ENCODE measurements around the gene PAK5. TPM values are rescaled to one million over a fixed set of nuclear protein-coding genes. Genes with fewer than 3 reads are reported as not detected.

The PAK5 gene
- total RNA-seq, 1 experiment from 2014 or later, result not detected

DNA sequence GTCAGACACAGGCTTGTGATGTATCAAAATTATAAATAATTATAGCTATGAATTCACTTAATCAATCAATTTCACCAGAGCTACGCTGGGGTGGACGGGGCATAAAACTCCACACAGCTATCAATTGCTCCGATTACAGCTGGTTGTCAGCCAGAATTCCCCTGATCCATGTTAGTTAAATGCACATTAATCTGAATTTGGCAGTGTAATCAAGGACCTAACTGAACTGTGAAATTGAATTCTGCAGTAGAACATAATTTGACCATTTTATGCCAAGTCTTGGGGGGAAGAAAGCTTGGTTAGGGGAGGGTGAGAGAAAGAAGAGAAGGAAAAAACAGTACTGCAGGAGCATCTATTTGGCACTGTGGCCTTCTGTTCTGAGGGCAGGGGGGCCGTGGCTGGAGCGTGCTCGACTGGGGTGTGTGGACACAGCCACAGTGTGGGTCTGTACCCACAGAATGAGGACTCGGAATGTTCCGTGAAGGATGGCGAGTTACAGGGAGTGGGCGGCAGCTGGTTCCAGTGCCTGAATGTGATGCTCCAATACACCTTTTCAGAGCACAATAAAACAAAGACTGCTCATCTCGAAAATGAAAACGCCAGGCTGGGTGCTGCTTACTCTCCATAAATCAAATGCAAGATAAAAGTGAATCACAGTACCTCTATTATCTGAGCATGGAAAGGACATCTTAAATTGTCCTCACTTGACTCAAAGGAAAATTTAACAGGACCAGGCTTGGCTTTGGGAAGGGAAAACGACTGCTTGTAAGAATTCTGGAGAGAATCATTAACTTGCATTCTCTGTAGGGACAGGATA is 265.3 kb downstream of the PAK5 start:
- intact Hi-C loops (cut with micrococcal nuclease; ENCODE audit: unreplicated experiment) (no loop called here), in situ Hi-C loops (cut with HindIII; ENCODE audit: low pct_unique_long_range_greater_than_20kb, low sequenced_read_pairs) (no loop called here)

DNA sequence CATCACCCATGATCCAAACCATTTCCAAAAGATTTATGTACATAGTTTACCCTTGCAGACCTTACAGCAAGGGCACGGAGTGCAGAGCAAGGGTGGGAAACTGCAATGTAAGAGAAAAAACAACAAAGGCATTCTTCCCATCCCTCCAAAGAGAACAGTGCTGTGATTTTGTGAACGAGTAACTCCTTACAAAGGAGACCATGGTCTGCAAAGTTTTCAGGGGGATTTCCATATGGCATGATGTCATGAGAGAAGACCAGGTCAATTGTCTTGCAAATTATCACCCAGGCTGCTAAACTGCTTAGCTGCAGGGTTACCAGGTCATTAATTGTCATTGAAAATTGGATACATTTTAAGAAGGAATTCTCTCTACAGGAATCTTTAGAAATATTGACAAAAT is 266.2 kb downstream of the PAK5 start:
- DNase-seq (ENCODE audit: low read depth, low spot score) (no peak), ATAC-seq (no peak)
- BruUV-seq (replicated peaks), result no TSS peak
- intact Hi-C loops (cut with micrococcal nuclease; ENCODE audit: unreplicated experiment), result no loop called here
- Histone ChIP-seq H3K27me3 (ENCODE audit: control insufficient read depth, insufficient read depth, low read length) (no peaks in the 10 kb centered on the region), H3K27ac (ENCODE audit: low read length) (no peak overlapping the region), H3K36me3 (ENCODE audit: control insufficient read depth, insufficient read depth, low read length) (no peaks in the 10 kb centered on the region), H3K9me3 (ENCODE audit: control insufficient read depth, insufficient read depth, low read depth, low read length) (no peaks in the 10 kb centered on the region), H3K4me3 (ENCODE audit: low read depth in 2 of 2, low read length in 2 of 2) (no peak overlapping the region), H3K4me1 (ENCODE audit: control insufficient read depth, insufficient read depth, low read length) (no peaks in the 10 kb centered on the region)
- TF ChIP-seq TCF7L2 (IDR thresholded peaks at IDR 0.05; ENCODE audit: low read depth, low read length) (no peak), SIN3A (IDR thresholded peaks at IDR 0.05; ENCODE audit: borderline replicate concordance, insufficient read depth, low read depth, low read length) (no peak), POLR2AphosphoS5 (IDR thresholded peaks at IDR 0.05; ENCODE audit: low read depth, low read length) (no peak)
- TF ChIP-seq, protein P1, sequence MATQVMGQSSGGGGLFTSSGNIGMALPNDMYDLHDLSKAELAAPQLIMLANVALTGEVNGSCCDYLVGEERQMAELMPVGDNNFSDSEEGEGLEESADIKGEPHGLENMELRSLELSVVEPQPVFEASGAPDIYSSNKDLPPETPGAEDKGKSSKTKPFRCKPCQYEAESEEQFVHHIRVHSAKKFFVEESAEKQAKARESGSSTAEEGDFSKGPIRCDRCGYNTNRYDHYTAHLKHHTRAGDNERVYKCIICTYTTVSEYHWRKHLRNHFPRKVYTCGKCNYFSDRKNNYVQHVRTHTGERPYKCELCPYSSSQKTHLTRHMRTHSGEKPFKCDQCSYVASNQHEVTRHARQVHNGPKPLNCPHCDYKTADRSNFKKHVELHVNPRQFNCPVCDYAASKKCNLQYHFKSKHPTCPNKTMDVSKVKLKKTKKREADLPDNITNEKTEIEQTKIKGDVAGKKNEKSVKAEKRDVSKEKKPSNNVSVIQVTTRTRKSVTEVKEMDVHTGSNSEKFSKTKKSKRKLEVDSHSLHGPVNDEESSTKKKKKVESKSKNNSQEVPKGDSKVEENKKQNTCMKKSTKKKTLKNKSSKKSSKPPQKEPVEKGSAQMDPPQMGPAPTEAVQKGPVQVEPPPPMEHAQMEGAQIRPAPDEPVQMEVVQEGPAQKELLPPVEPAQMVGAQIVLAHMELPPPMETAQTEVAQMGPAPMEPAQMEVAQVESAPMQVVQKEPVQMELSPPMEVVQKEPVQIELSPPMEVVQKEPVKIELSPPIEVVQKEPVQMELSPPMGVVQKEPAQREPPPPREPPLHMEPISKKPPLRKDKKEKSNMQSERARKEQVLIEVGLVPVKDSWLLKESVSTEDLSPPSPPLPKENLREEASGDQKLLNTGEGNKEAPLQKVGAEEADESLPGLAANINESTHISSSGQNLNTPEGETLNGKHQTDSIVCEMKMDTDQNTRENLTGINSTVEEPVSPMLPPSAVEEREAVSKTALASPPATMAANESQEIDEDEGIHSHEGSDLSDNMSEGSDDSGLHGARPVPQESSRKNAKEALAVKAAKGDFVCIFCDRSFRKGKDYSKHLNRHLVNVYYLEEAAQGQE (IDR thresholded peaks at IDR 0.05; ENCODE audit: insufficient read depth in 1 of 2, low read depth in 2 of 2, low read length in 1 of 2), result no peak
- TF ChIP-seq, protein P2, sequence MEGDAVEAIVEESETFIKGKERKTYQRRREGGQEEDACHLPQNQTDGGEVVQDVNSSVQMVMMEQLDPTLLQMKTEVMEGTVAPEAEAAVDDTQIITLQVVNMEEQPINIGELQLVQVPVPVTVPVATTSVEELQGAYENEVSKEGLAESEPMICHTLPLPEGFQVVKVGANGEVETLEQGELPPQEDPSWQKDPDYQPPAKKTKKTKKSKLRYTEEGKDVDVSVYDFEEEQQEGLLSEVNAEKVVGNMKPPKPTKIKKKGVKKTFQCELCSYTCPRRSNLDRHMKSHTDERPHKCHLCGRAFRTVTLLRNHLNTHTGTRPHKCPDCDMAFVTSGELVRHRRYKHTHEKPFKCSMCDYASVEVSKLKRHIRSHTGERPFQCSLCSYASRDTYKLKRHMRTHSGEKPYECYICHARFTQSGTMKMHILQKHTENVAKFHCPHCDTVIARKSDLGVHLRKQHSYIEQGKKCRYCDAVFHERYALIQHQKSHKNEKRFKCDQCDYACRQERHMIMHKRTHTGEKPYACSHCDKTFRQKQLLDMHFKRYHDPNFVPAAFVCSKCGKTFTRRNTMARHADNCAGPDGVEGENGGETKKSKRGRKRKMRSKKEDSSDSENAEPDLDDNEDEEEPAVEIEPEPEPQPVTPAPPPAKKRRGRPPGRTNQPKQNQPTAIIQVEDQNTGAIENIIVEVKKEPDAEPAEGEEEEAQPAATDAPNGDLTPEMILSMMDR (IDR thresholded peaks at IDR 0.05), result no peak
- in situ Hi-C loops (cut with HindIII; ENCODE audit: low pct_unique_long_range_greater_than_20kb, low sequenced_read_pairs), result no loop called here
- POLR2A ChIA-PET, result no interaction called here
- CTCF ChIA-PET, result no interaction called here

More for the DNA sequence above, 265.3 kb downstream of the PAK5 start:
- H3K27ac ChIP-seq (ENCODE audit: low read length), result no peak overlapping the region
- DNase-seq (ENCODE audit: low read depth, low spot score), result no peak
- POLR2A ChIA-PET, result no interaction called here
- H3K4me3 ChIP-seq (ENCODE audit: low read depth in 2 of 2, low read length in 2 of 2), result no peak overlapping the region
- no peaks in the 10 kb centered on the region for H3K36me3 ChIP-seq (ENCODE audit: control insufficient read depth, insufficient read depth, low read length)
- no peaks in the 10 kb centered on the region for H3K9me3 ChIP-seq (ENCODE audit: control insufficient read depth, insufficient read depth, low read depth, low read length)
- H3K4me1 ChIP-seq (ENCODE audit: control insufficient read depth, insufficient read depth, low read length), result no peaks in the 10 kb centered on the region
- CTCF ChIA-PET, result no interaction called here
- no peaks in the 10 kb centered on the region for H3K27me3 ChIP-seq (ENCODE audit: control insufficient read depth, insufficient read depth, low read length)
- TF ChIP-seq TCF7L2 (IDR thresholded peaks at IDR 0.05; ENCODE audit: low read depth, low read length) (no peak), SIN3A (IDR thresholded peaks at IDR 0.05; ENCODE audit: borderline replicate concordance, insufficient read depth, low read depth, low read length) (no peak)
- no TSS peak for BruUV-seq (replicated peaks)
- ATAC-seq, result no peak

DNA sequence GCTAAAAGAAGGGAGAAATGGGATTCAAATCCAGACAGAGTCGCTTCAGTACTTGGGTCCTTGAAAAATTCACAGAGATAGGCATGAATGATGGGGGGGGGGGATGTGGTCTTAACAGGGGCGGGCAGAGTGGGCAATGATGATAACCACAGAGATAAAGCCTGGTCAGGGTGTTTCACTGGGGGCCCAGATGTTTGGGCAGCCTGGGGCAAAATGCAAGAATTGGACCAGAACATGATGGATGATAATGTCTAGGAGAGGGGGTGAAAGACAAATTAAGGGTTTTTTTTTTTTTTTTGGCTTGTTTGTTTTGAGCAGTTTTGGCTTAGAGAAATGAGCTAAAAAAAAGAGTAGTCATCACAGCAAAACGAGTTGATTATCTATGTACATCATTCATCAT is 267.1 kb downstream of the PAK5 start:
- in situ Hi-C loops (cut with HindIII; ENCODE audit: low pct_unique_long_range_greater_than_20kb, low sequenced_read_pairs) (no loop called here), intact Hi-C loops (cut with micrococcal nuclease; ENCODE audit: unreplicated experiment) (no loop called here)
- BruUV-seq (replicated peaks), result no TSS peak
- Histone ChIP-seq H3K4me3 (ENCODE audit: low read depth in 2 of 2, low read length in 2 of 2) (no peak overlapping the region), H3K4me1 (ENCODE audit: control insufficient read depth, insufficient read depth, low read length) (no peaks in the 10 kb centered on the region), H3K27ac (ENCODE audit: low read length) (no peak overlapping the region), H3K9me3 (ENCODE audit: control insufficient read depth, insufficient read depth, low read depth, low read length) (no peaks in the 10 kb centered on the region), H3K27me3 (ENCODE audit: control insufficient read depth, insufficient read depth, low read length) (no peaks in the 10 kb centered on the region), H3K36me3 (ENCODE audit: control insufficient read depth, insufficient read depth, low read length) (no peaks in the 10 kb centered on the region)
- TF ChIP-seq SIN3A (IDR thresholded peaks at IDR 0.05; ENCODE audit: borderline replicate concordance, insufficient read depth, low read depth, low read length) (no peak), POLR2AphosphoS5 (IDR thresholded peaks at IDR 0.05; ENCODE audit: low read depth, low read length) (no peak), TCF7L2 (IDR thresholded peaks at IDR 0.05; ENCODE audit: low read depth, low read length) (no peak)
- TF ChIP-seq, protein P1 (IDR thresholded peaks at IDR 0.05; ENCODE audit: insufficient read depth in 1 of 2, low read depth in 2 of 2, low read length in 1 of 2), result no peak
- TF ChIP-seq, protein P2 (IDR thresholded peaks at IDR 0.05), result no peak
- ATAC-seq (no peak), DNase-seq (ENCODE audit: low read depth, low spot score) (no peak)
- ChIA-PET CTCF (interaction anchor here (0.6 kb wide), 1 partner anchor 520 kb away, joined by 3 read pairs; no protein-coding TSS in a partner anchor), POLR2A (no interaction called here)

All from Panc1 (cell line).